ENCODE results near the gene NALCN. TPM values are rescaled to one million over a fixed set of nuclear protein-coding genes. Genes with fewer than 3 reads are reported as not detected.

Gene NALCN
- total RNA-seq, 4 donors from 2014 or later, result 0.32 to 0.41 TPM; not detected in 2

DNA sequence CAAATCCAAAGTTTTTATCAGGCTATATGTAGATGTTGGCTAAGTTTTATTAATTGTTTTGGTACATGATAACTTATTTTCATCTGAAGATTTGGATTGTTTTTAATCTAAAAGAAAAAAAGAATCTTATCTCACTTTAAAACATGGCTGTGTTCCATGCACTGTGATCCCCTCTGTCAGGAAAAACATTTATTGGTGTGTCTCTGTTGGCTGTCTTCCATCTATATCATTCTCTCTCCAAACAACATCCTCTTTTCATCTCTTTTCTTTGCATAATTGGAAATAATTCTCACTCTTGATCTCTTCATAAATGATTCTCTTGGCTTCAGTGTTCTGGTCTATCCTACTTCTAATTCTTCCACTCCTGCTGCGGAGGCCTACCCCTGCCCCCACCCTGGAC lies 4.2 kb downstream of the NALCN start:
- Histone ChIP-seq H3K36me3 (no peaks in the 10 kb centered on the region), H3K9me3 (no peaks in the 10 kb centered on the region), H3K4me1 (peaks cover 0 to 6% (median 2%) of the 10 kb centered on the region in 4 donors), H3K4me3 (no peak overlapping the region), H3K27ac (no peak overlapping the region), H3K27me3 (peaks cover 29% of the 10 kb centered on the region)
- intact Hi-C loops (cut with DNase I; ENCODE audit: low total_unique reads), result no loop called here
- DNase-seq, result no peak
- in situ Hi-C loops (cut with MboI; ENCODE audit: low pct_ligation_motif_present in 1 of 4, low pct_unique_long_range_greater_than_20kb in 1 of 4, low sequenced_read_pairs in 3 of 4), result no loop called here
- TF ChIP-seq EP300 (IDR thresholded peaks at IDR 0.05; ENCODE audit: low read depth) (no peak), POLR2A (IDR thresholded peaks at IDR 0.05) (no peak), POLR2AphosphoS5 (IDR thresholded peaks at IDR 0.05) (no peak)
- TF ChIP-seq, protein P1, sequence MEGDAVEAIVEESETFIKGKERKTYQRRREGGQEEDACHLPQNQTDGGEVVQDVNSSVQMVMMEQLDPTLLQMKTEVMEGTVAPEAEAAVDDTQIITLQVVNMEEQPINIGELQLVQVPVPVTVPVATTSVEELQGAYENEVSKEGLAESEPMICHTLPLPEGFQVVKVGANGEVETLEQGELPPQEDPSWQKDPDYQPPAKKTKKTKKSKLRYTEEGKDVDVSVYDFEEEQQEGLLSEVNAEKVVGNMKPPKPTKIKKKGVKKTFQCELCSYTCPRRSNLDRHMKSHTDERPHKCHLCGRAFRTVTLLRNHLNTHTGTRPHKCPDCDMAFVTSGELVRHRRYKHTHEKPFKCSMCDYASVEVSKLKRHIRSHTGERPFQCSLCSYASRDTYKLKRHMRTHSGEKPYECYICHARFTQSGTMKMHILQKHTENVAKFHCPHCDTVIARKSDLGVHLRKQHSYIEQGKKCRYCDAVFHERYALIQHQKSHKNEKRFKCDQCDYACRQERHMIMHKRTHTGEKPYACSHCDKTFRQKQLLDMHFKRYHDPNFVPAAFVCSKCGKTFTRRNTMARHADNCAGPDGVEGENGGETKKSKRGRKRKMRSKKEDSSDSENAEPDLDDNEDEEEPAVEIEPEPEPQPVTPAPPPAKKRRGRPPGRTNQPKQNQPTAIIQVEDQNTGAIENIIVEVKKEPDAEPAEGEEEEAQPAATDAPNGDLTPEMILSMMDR (IDR thresholded peaks at IDR 0.05), result no peak
- WGBS, 2 donors (ENCODE audit: low coverage in 1 of 2), result 78 to 88% methylated on average over 1 of the region's 1 CpG

DNA sequence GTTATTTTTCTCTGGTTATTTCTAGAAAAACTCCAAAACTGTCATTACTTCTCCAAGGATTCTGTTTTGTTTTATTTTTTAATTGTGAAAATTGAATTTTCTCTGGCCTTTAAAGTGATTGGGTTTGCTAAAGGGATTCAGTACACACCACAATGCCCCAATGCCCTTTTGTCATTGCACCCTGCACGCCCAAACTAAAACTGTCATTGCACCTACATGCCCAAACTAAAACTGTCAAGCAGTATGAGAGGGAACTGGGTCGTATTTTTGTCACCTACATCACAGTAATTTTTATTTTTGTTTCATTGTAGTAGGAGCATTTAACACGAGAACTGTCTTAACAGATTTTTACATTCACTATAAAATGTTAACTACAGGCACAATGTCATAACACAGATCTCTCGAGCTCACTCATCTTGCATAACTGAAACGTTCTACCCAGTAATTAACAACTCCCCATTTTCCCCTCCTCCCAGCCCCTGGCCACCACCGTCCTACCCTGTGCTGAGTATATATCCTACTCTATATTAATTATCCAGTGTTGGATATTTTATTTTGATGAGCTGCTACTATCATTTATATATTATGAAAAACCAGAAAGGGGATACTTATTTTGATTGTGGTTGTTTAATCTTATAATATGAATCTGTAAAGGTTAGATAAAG lies 7.2 kb downstream of the NALCN start:
- no peak overlapping the region for H3K4me3 ChIP-seq
- H3K27me3 ChIP-seq, result no peaks in the 10 kb centered on the region
- in situ Hi-C loops (cut with MboI; ENCODE audit: low pct_ligation_motif_present in 1 of 4, low pct_unique_long_range_greater_than_20kb in 1 of 4, low sequenced_read_pairs in 3 of 4), result no loop called here
- WGBS, 2 donors (ENCODE audit: low coverage in 1 of 2), result 60 to 71% methylated on average over 6 of the region's 6 CpGs
- TF ChIP-seq EP300 (IDR thresholded peaks at IDR 0.05; ENCODE audit: low read depth), result no peak
- no peak for TF ChIP-seq POLR2A (IDR thresholded peaks at IDR 0.05)
- TF ChIP-seq POLR2AphosphoS5 (IDR thresholded peaks at IDR 0.05), result no peak
- TF ChIP-seq, protein P1 (IDR thresholded peaks at IDR 0.05), result no peak
- no peak overlapping the region for H3K27ac ChIP-seq
- no peaks in the 10 kb centered on the region for H3K4me1 ChIP-seq
- no peaks in the 10 kb centered on the region for H3K36me3 ChIP-seq
- no peak for DNase-seq
- no peaks in the 10 kb centered on the region for H3K9me3 ChIP-seq
- intact Hi-C loops (cut with DNase I; ENCODE audit: low total_unique reads), result no loop called here

DNA sequence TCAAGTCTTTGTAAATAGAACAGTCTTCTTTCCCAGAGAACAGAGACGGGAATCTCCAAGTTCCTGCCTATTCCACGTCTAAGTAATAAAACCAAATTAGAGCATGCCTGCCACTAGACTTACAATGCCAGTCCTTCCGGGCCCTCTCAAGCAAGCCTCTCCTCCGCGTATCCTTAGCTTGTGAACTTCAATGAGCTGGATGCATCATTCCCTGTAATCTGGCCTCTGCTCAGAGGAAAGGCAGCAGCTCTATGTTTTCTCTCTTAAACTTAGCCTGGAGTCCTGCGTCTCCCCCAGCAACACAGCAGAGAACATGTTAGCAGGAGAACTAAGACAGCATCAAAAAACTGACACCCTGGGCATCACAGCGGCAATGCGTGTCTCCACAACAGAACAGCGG lies 8.2 kb downstream of the NALCN start:
- WGBS, 2 donors (ENCODE audit: low coverage in 1 of 2), result 53 to 71% methylated on average over 5 to 9 of the region's 9 CpGs
- in situ Hi-C loops (cut with MboI; ENCODE audit: low pct_ligation_motif_present in 1 of 4, low pct_unique_long_range_greater_than_20kb in 1 of 4, low sequenced_read_pairs in 3 of 4), result no loop called here
- H3K36me3 ChIP-seq, result no peaks in the 10 kb centered on the region
- H3K4me3 ChIP-seq, result no peak overlapping the region
- TF ChIP-seq, protein P1 (IDR thresholded peaks at IDR 0.05), result no peak
- TF ChIP-seq EP300 (IDR thresholded peaks at IDR 0.05; ENCODE audit: low read depth) (no peak), POLR2AphosphoS5 (IDR thresholded peaks at IDR 0.05) (no peak), POLR2A (IDR thresholded peaks at IDR 0.05) (no peak)
- H3K27ac ChIP-seq, result no peak overlapping the region
- intact Hi-C loops (cut with DNase I; ENCODE audit: low total_unique reads), result no loop called here
- no peaks in the 10 kb centered on the region for H3K4me1 ChIP-seq
- H3K9me3 ChIP-seq, result no peaks in the 10 kb centered on the region
- no peak for DNase-seq
- no peaks in the 10 kb centered on the region for H3K27me3 ChIP-seq

DNA sequence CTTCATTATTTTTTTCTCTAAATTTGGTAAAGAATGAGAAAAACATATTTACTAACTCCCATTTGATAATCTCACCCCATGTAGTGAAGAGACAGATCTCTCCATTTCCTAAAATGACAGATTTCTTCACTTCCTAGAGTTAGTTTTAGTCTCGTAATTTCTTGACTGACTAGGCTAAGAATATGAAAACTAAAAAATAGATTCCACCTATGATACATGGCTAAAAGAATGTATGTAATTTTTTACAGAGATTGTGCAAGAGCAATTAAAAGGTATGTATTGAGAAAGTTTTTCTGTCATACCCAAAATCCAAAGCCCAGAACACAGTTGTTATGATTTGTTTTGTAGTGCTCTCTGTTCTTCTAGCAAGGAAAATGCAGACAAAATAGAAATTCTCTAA lies 9.5 kb downstream of the NALCN start:
- Histone ChIP-seq H3K36me3 (no peaks in the 10 kb centered on the region), H3K9me3 (no peaks in the 10 kb centered on the region), H3K4me1 (no peaks in the 10 kb centered on the region), H3K4me3 (no peak overlapping the region), H3K27me3 (no peaks in the 10 kb centered on the region), H3K27ac (no peak overlapping the region)
- in situ Hi-C loops (cut with MboI; ENCODE audit: low pct_ligation_motif_present in 1 of 4, low pct_unique_long_range_greater_than_20kb in 1 of 4, low sequenced_read_pairs in 3 of 4) (no loop called here), intact Hi-C loops (cut with DNase I; ENCODE audit: low total_unique reads) (no loop called here)
- DNase-seq, result no peak
- no peak for TF ChIP-seq POLR2A (IDR thresholded peaks at IDR 0.05)
- TF ChIP-seq, protein P1 (IDR thresholded peaks at IDR 0.05), result no peak
- TF ChIP-seq POLR2AphosphoS5 (IDR thresholded peaks at IDR 0.05), result no peak
- no peak for TF ChIP-seq EP300 (IDR thresholded peaks at IDR 0.05; ENCODE audit: low read depth)
- 55 to 63% methylated on average over 1 of the region's 1 CpG for WGBS, 2 donors (ENCODE audit: low coverage in 1 of 2)
